ENCODE measurements around the gene SLCO3A1.
A peak's percentile ranks its signal among the peaks of the same experiment; 100 is the strongest.

Gene SLCO3A1

DNA sequence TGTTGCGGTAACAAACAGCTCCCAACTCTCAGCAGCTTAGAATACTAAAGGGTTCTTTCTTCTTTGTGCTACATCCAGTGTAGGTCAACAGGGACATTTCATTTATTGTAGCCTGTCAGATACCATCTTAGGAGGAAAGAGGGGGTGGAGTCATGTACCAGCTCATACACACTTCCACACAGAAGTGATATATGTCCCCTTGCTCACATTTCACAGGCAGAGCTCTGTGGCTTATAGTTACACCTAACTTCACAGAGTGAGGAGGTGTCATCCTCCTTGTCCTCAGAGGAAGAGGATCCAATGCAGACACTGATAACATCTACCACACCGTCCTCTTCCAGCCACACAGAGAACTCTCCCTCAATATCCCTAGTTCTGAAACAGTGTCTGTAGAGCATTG is 247.2 kb downstream of the SLCO3A1 start:
- DNase-seq (ENCODE audit: low spot score) = no peak

GRCh38 chr15:92101708-92102394 is 248.3 kb downstream of the SLCO3A1 start:
- no peak for DNase-seq (ENCODE audit: low spot score)

DNA sequence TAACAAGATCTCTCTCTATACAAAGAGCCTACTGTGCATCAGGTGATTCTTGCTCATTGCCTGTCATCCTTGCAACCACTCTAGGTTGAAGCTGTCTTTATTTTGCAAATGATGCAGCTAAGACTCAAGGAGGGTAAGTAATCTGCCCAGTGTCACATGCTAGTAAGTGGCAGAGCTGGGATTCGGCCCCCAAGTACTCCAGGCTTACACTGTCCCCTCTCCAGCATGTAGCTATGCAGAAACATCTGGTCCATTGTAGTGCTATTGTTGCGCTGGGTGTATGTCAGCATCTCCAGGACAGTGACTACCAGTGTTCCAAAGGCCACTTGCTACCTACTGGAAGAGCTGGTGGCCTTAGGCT is 248.9 kb downstream of the SLCO3A1 start:
- DNase-seq (ENCODE audit: low spot score) = no peak

DNA sequence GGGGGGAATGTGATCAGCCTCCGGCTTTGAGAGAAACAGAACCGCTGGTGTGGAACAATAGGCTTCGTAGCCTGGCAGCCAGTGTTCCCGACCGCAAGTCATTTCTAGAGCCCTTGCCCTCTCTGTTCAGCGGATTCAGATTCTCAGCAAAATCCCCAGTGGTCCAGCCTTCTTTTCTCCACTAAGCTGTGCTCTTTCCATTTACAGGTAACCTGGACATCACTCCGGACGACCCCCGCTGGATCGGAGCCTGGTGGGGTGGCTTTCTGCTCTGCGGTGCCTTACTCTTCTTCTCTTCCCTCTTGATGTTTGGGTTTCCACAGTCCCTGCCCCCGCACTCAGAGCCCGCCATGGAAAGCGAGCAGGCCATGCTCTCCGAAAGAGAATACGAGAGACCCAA is 250.6 kb downstream of the SLCO3A1 start:
- no peak for DNase-seq (ENCODE audit: low spot score)

- DNase-seq (ENCODE audit: low spot score) = no peak
Measured at GRCh38 chr15:92105611-92106010, 252.1 kb downstream of the SLCO3A1 start.

DNA sequence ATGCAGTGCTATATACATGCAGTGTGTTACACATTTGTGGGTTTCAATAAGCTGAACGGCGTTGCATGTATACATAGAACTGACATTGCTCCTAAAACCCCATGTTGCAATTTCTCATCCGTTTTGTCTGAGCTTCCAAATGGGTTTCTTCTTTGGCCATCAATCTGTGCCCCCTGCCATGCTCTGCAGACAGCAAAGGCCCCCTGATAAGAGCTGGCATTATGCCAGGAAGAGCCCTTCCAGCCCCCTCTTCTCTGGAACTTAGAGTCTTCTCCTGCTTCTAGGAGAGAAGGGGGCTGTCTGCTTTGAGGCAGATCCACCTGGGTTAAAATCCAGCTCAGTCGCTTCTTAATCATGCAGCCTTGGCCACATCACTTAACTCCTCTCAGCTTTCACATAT is 254.0 kb downstream of the SLCO3A1 start:
- DNase-seq (ENCODE audit: low spot score) = no peak

- DNase-seq (ENCODE audit: low spot score) = no peak
Measured at GRCh38 chr15:92109191-92109873, 255.8 kb downstream of the SLCO3A1 start.

- DNase-seq (ENCODE audit: low spot score) = no peak
Measured at GRCh38 chr15:92111291-92111690, 257.8 kb downstream of the SLCO3A1 start.

DNA sequence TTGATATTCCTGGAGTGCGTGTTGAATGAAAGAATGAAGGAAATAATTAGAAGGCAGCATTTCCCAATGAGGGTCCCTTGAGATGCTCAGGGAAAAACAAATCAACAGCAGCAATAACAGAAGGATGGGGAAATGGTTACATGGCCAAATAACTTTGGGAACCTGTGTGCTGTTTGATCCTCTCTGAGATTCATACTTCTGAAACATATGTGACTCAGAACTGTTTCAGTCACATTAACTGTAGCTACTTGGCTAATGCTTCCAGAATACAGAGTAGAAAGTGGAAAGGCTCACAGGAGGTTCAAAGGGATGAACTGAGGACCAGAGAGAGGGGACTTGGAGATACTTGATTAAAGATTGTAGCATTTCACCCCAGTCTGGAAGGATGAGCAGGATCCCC is 258.2 kb downstream of the SLCO3A1 start:
- no peak for DNase-seq (ENCODE audit: low spot score)

- peak; percentile 87 for DNase-seq (ENCODE audit: low spot score)
Measured at GRCh38 chr15:92112180-92112579, 258.7 kb downstream of the SLCO3A1 start.

DNA sequence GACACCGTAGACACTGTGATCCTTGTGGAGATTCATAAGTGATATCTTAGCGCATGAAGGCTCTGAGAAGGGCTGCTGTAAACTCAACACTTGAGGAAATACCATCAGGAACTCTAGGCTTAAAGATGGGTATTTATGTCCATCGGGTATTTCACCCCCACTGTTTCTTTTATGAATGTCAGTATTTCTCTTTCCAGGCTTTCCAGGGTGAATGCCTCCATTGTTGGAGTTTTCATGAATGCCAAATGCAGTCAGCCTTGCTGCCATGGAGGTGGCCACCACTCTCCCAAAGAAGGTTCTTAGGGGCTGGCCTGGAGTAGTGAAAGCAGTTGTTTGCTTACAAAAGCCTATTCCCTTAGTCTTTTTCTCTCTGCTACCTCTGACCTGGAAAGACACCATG is 259.2 kb downstream of the SLCO3A1 start:
- DNase-seq (ENCODE audit: low spot score) = peak; percentile 58

DNA sequence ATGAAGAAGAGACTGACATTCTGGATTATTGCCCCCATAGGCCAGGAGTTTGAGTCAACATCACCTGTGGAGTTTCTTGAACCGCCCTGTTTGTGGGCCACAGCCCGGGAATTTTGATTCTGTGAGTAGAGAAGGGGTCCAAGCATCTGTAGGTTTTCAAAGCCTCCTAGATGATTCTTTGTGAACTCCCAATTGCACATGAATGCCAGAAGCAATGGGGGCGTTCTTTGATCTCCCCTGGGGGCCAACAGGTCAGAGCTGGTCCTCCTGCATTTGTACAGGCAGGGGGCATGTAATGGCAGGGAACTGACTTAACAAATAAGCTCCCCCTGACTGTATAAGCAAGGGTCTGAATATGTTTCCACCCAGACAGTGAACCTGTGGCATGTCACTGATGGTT is 260.3 kb downstream of the SLCO3A1 start:
- no peak for DNase-seq (ENCODE audit: low spot score)

- DNase-seq (ENCODE audit: low spot score) = no peak
Measured at GRCh38 chr15:92115834-92116233, 262.3 kb downstream of the SLCO3A1 start.

DNA sequence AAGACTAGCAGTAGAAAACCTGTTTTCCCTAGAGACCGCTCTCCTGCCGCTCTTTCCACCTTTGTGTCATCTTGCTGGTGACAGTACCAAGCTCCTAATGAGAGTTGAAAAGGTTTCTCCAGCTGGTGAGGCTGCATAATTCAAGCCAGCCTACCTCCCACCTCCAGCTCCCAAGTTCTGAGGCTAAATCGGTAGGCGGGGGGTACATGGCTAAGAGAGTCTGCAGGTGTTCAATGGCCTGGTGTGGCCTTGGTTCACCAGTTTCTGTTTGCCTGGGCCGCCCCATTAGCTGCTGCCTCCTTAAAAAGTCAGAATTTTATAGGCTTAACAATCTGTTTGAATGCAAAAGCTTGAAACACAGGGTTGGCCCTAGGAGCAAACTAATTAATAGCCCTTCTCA is 262.8 kb downstream of the SLCO3A1 start:
- no peak for DNase-seq (ENCODE audit: low spot score)

- DNase-seq (ENCODE audit: low spot score) = no peak
Measured at GRCh38 chr15:92117261-92117731, 263.8 kb downstream of the SLCO3A1 start.

- no peak for DNase-seq (ENCODE audit: low spot score)
Measured at GRCh38 chr15:92118162-92118935, 264.8 kb downstream of the SLCO3A1 start.

- DNase-seq (ENCODE audit: low spot score) = no peak
Measured at GRCh38 chr15:92118936-92119325, 265.4 kb downstream of the SLCO3A1 start.

DNA sequence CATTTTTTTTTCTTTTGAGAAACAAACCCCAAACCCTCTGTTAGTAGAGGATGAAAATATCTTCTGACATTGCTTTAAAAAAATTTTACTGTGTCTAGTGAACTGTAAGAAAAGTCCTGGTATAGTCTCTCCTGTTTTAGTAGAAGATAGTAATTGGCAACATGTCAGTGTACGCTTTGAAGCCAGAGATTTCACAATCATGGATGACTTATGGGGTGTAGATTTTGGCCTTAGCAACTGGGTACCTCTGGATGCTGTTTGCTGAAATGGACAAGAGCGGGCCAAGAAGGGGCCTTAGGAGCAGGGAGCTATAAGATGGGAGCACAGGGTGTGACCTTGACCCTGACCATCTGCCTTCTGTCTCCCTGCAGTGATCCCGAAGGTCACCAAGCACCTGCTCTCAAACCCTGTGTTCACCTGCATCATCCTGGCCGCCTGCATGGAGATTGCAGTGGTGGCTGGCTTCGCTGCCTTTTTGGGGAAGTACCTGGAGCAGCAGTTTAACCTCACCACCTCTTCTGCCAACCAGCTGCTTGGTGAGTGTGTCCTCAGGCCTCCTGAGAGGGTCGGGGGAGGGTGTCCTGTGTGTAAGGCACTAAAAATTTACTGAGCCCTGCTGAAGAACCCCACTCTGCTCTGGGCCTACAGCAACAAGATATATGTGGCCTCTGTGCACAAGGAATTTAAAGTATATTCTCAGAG is 266.7 kb downstream of the SLCO3A1 start:
- no peak for DNase-seq (ENCODE audit: low spot score)

DNA sequence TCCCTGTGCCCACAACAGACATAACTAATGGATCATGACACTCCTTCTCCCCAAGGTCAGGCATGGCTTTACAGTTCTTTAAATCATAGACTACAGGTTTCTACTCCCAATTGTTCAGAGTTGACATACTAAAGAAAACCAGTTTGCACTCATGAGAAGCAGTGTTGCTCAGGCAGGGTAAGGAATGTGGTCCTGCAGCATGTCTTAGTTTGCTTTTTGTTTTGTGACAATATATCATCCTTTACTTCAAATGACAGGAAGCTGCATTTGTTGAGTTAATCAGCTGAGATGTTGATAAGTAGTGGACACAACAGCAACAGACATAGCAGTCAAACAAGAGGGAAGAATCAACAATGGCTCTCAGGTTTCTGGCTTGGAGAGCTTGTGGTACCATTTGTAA is 267.5 kb downstream of the SLCO3A1 start:
- DNase-seq (ENCODE audit: low spot score) = no peak

GRCh38 chr15:92122259-92122658 is 268.8 kb downstream of the SLCO3A1 start:
- DNase-seq (ENCODE audit: low spot score) = no peak

DNA sequence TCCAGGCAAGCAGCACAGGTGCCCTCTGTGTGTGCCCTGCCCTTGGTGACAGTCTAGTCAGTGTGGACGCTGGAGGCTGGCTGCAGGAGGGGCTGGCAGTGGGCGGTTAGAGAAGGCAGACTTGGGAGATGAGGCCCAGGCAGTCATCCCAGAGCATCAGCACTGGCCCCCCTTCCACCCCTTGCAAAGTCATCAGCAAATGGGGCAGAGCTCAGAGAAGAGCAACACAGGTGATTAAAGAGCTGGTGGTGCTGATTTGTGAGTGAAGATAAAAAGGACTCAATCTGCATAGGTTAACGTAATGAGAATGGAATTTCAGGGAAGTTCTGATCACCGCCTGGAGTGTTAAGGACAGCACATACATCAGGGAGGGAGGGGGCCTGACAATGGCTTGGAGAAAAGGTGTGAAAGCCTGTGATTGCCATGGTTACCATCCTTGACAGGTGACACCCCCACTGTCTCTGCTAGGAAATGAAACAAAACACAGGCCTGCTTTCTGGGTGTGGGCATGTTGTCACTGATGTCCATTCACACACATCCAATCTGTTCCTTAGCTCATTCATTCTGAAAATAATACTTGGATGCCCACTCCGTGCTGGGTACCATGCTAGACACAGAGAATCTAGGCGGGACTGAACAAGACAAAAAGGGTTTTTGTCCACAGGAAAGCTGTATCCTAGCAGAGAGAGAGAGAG is 270.6 kb downstream of the SLCO3A1 start:
- DNase-seq (ENCODE audit: low spot score) = no peak

DNA sequence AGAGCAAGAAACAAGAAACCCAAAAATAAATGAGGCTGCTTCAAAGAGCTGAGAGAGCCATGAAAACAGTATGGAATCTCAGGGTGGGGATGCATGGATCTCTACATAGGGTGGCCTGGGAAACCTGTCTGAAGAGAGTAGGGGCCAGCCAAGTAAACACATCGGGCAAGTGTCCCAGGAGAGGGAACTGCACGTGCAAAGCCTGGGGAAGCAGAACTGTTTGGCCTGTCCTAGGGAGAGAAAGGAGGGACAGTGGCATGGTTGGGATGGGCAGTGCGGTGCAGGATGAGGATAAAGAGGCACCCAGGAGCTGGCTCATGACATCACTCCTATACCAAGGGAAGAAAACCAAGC is 271.1 kb downstream of the SLCO3A1 start:
- no peak for DNase-seq (ENCODE audit: low spot score)
